Measurements from ENCODE around the gene TGM2. TPM values are rescaled to one million over a fixed set of nuclear protein-coding genes. Genes with fewer than 3 reads are reported as not detected.
A peak's percentile ranks its signal among the peaks of the same experiment; 100 is the strongest.

TGM2 gene
- total RNA-seq, 1 donor from 2014 or later, result 389 TPM

- no peak for DNase-seq (ENCODE audit: low spot score)
These were observed 34.7 kb upstream of the TGM2 start for GRCh38 chr20:38199501-38200390.

- DNase-seq (ENCODE audit: low spot score), result no peak
These were observed 33.3 kb upstream of the TGM2 start for GRCh38 chr20:38198238-38198861.

- no peak for DNase-seq (ENCODE audit: low spot score)
These were observed 32.5 kb upstream of the TGM2 start for GRCh38 chr20:38197619-38198018.

- DNase-seq (ENCODE audit: low spot score), result no peak
These were observed 32.1 kb upstream of the TGM2 start for GRCh38 chr20:38197217-38197616.

GRCh38 chr20:38196592-38196991, 31.5 kb upstream of the TGM2 start:
- DNase-seq (ENCODE audit: low spot score), result peak; percentile 49

- DNase-seq (ENCODE audit: low spot score), result no peak
These were observed 31.0 kb upstream of the TGM2 start for GRCh38 chr20:38196076-38196475.

- DNase-seq (ENCODE audit: low spot score), result no peak
These were observed 30.5 kb upstream of the TGM2 start for GRCh38 chr20:38195521-38195920.

GRCh38 chr20:38194971-38195504, 30.0 kb upstream of the TGM2 start:
- DNase-seq (ENCODE audit: low spot score), result no peak

GRCh38 chr20:38193586-38194105, 28.6 kb upstream of the TGM2 start:
- no peak for DNase-seq (ENCODE audit: low spot score)

- DNase-seq (ENCODE audit: low spot score), result no peak
These were observed 27.3 kb upstream of the TGM2 start for GRCh38 chr20:38192323-38192885.

- no peak for DNase-seq (ENCODE audit: low spot score)
These were observed 26.6 kb upstream of the TGM2 start for GRCh38 chr20:38191654-38192053.

GRCh38 chr20:38190936-38191371, 25.9 kb upstream of the TGM2 start:
- no peak for DNase-seq (ENCODE audit: low spot score)

- no peak for DNase-seq (ENCODE audit: low spot score)
These were observed 25.1 kb upstream of the TGM2 start for GRCh38 chr20:38190166-38190565.

- no peak for DNase-seq (ENCODE audit: low spot score)
These were observed 22.4 kb upstream of the TGM2 start for GRCh38 chr20:38187517-38187916.

GRCh38 chr20:38186788-38187221, 21.7 kb upstream of the TGM2 start:
- no peak for DNase-seq (ENCODE audit: low spot score)

- no peak for DNase-seq (ENCODE audit: low spot score)
These were observed 19.0 kb upstream of the TGM2 start for GRCh38 chr20:38184101-38184500.

GRCh38 chr20:38181971-38182370, 16.9 kb upstream of the TGM2 start:
- no peak for DNase-seq (ENCODE audit: low spot score)

GRCh38 chr20:38181207-38181801, 16.2 kb upstream of the TGM2 start:
- no peak for DNase-seq (ENCODE audit: low spot score)

- no peak for DNase-seq (ENCODE audit: low spot score)
These were observed 15.7 kb upstream of the TGM2 start for GRCh38 chr20:38180781-38181180.

- no peak for DNase-seq (ENCODE audit: low spot score)
These were observed 14.8 kb upstream of the TGM2 start for GRCh38 chr20:38179846-38180245.

- DNase-seq (ENCODE audit: low spot score), result no peak
These were observed 13.5 kb upstream of the TGM2 start for GRCh38 chr20:38178581-38178980.

GRCh38 chr20:38178065-38178491, 13.0 kb upstream of the TGM2 start:
- no peak for DNase-seq (ENCODE audit: low spot score)
